Endothelial cell of umbilical vein (primary cell): ENCODE data around the gene MAK. TPM values are rescaled to one million over a fixed set of nuclear protein-coding genes. Genes with fewer than 3 reads are reported as not detected.
"Not testable (repeated sequence)": the region's sequence is repeated elsewhere in the genome, so short reads cannot be mapped to it uniquely, and the experiment has no call there.

Experiments
- BruUV-seq: library from RNA; stranded (reverse); fragments of 400-500 nt; replicated peaks from 2 replicates; lab custom pipeline; 2021; lab: Mats Ljungman, UMichigan
- CTCF ChIA-PET: fragments of 300-600, 350-600 bp; sonication (Branson Sonifier 250); formaldehyde crosslinking; loops from one replicate; lab custom pipeline; 2021; ENCODE audit warnings: antibody characterized with exemption, inconsistent platforms; lab: Charles Lee
- POLR2A ChIA-PET: fragments of 300-600, 350-600 bp; sonication (Branson Sonifier 250); formaldehyde crosslinking; loops from one replicate; lab custom pipeline; 2021; ENCODE audit warnings: antibody characterized with exemption, inconsistent platforms; lab: Charles Lee
- DNase-seq: peaks from one replicate; pipeline ENCODE4 v3.0.0-alpha.2; 2011; ENCODE audit warnings: low read depth, low spot score
- FAIRE-seq: peaks from 2 replicates; lab custom pipeline; 2011; peaks lifted over from hg19 to GRCh38; lab: Jason Lieb, UNC
- H2AFZ ChIP-seq: 2 replicates; pipeline ENCODE4 v1.6.0; 2012; ENCODE audit warnings: low read depth, low read length, control low read depth, inconsistent platforms
- H3K27ac ChIP-seq: 2 replicates; pipeline ENCODE4 v1.5.1; 2011; ENCODE audit warnings: low read depth, mild to moderate bottlenecking, control low read depth, low read length, moderate library complexity; ENCODE audit not compliant: insufficient read depth
- H3K27me3 ChIP-seq, 2 experiments: 2 replicates each; pipeline versions ENCODE4 v1.6.0 to v1.6.1; 2011; ENCODE audit warnings: low read length in 2 of 2, mixed read lengths in 1 of 2; ENCODE audit not compliant: control insufficient read depth in 2 of 2, insufficient read depth in 2 of 2
- H3K36me3 ChIP-seq, 2 experiments: 2 replicates in 1 of 2; 3 replicates in 1 of 2; pipeline ENCODE4 v1.5.1; 2011; ENCODE audit warnings: low read length in 2 of 2, mild to moderate bottlenecking in 1 of 2, moderate library complexity in 1 of 2; ENCODE audit not compliant: control insufficient read depth in 2 of 2, insufficient read depth in 2 of 2; ENCODE audit errors: extremely low read depth in 1 of 2
- H3K4me1 ChIP-seq: 3 replicates; pipeline ENCODE4 v1.5.1; 2011; ENCODE audit warnings: mild to moderate bottlenecking, low read length; ENCODE audit not compliant: control insufficient read depth, insufficient read depth; ENCODE audit errors: extremely low read depth
- H3K4me2 ChIP-seq: 2 replicates; pipeline ENCODE4 v1.6.1; 2011; ENCODE audit warnings: low read length, control low read depth, mixed read lengths; ENCODE audit not compliant: insufficient read depth
- H3K4me3 ChIP-seq, 3 experiments: fragments of 200-600 bp in 1 of 3; sonication (generic), shearing (Covaris generic) in 1 of 3; replicated peaks in 1 of 3; 2 replicates each; pipeline ENCODE4 v1.5.1; 2011 to 2016; ENCODE audit warnings: control low read depth in 3 of 3, low read length in 3 of 3, mild to moderate bottlenecking in 2 of 3, inconsistent platforms in 1 of 3, low read depth in 1 of 3, moderate library complexity in 1 of 3; ENCODE audit not compliant: insufficient read depth in 1 of 3
- H3K79me2 ChIP-seq: 2 replicates; pipeline ENCODE4 v1.6.0; 2012; ENCODE audit warnings: low read length, inconsistent platforms; ENCODE audit not compliant: control insufficient read depth, insufficient read depth
- H3K9ac ChIP-seq: replicated peaks from 2 replicates; pipeline ENCODE3; 2011; ENCODE audit warnings: low read length, control low read depth; ENCODE audit not compliant: insufficient read depth; ENCODE audit errors: extremely low read depth
- H3K9me1 ChIP-seq: replicated peaks from 3 replicates; pipeline ENCODE4 v1.6.0; 2011; ENCODE audit warnings: mild to moderate bottlenecking, low read length; ENCODE audit not compliant: control insufficient read depth, insufficient read depth; ENCODE audit errors: extremely low read depth
- H3K9me3 ChIP-seq: replicated peaks from 2 replicates; pipeline ENCODE4 v1.5.1; 2012; ENCODE audit warnings: low read length, inconsistent platforms; ENCODE audit not compliant: control insufficient read depth, insufficient read depth
- H4K20me1 ChIP-seq: replicated peaks from 2 replicates; pipeline ENCODE3; 2011; ENCODE audit warnings: mild to moderate bottlenecking, low read length; ENCODE audit not compliant: control insufficient read depth, insufficient read depth; ENCODE audit errors: extremely low read depth
- FOS ChIP-seq: IDR thresholded peaks from 2 replicates; pipeline ENCODE4 v1.6.1; 2011; ENCODE audit warnings: mild to moderate bottlenecking, low read length, moderate library complexity, borderline replicate concordance; ENCODE audit not compliant: insufficient read depth
- POLR2A ChIP-seq: IDR thresholded peaks from 2 replicates; pipeline ENCODE4 v1.6.1; 2012; ENCODE audit warnings: low read depth, mild to moderate bottlenecking, control low read depth, low read length
- dilution Hi-C: fragments of 300-500 bp; cut with MboI; formaldehyde crosslinking; loops from one replicate; pipeline ENCODE4 v1.15.0; 2019; ENCODE audit warnings: low sequenced_read_pairs; ENCODE audit not compliant: extremely low pct_ligation_motif_present
- intact Hi-C: fragments of 100-400 bp; cut with micrococcal nuclease; formaldehyde crosslinking; loops from one replicate; pipeline ENCODE4 v1.10.0; 2022
- polyA plus RNA-seq, 4 experiments: library from polyadenylated mRNA; depleted of rRNA in 3 of 4; stranded (reverse) in 3 of 4; unstranded in 1 of 4; fragments of >200 nt; gene quantifications; 2 replicates each; pipeline versions ENCODE4 v1.2.1 to v1.2.3, GENCODE V29; 2011 to 2012; ENCODE audit warnings: missing spikeins in 1 of 4
- total RNA-seq: library from RNA; stranded (reverse); gene quantifications from 2 replicates; pipeline ENCODE4 v1.2.3, GENCODE V29; 2021

The MAK gene
- total and polyA plus RNA-seq, 2 donors (not counting 3 experiments of a cell fraction or from before 2014, with no cell fraction given): not detected

DNA sequence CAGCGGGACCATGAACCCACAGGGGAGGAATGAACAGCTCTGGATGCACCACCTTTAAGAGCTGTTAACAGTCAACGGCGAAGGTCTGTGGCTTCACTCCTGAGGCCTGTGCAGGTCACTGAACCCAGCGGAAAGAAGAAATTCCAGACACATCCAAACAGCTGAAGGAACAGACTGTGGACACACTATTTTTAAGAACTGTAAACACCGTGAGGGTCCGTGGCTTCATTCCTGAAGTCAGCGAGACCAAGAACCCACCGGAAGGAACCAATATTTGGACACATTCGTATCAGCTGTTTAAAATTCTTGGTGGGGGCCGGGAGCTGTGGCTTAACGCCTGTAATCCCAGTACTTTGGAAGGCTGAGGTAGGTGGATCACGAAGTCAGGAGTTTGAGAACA is 96.1 kb downstream of the MAK start:
- intact Hi-C loops (no loop called here), dilution Hi-C loops (no loop called here)
- Histone ChIP-seq H3K36me3 (no peaks in the 10 kb centered on the region), H3K4me3 (no peak overlapping the region), H3K27ac (no peak overlapping the region), H3K79me2 (no peaks in the 10 kb centered on the region), H4K20me1 (no peaks in the 10 kb centered on the region), H3K4me2 (no peak overlapping the region), H3K4me1 (peaks cover 7% of the 10 kb centered on the region), H3K9me3 (no peaks in the 10 kb centered on the region), H3K9ac (no peak overlapping the region), H3K9me1 (no peaks in the 10 kb centered on the region), H3K27me3 (no peaks in the 10 kb centered on the region), H2AFZ (no peak overlapping the region)
- no peak for FAIRE-seq
- TF ChIP-seq FOS: no peak
- TF ChIP-seq POLR2A: no peak
- POLR2A ChIA-PET: no interaction called here
- CTCF ChIA-PET: interaction anchor here (1.2 to 1.8 kb wide), 2 partner anchors 15 to 17 kb away, joined by 4 read pairs; no protein-coding TSS in a partner anchor
- no TSS peak for BruUV-seq
- DNase-seq: no peak

DNA sequence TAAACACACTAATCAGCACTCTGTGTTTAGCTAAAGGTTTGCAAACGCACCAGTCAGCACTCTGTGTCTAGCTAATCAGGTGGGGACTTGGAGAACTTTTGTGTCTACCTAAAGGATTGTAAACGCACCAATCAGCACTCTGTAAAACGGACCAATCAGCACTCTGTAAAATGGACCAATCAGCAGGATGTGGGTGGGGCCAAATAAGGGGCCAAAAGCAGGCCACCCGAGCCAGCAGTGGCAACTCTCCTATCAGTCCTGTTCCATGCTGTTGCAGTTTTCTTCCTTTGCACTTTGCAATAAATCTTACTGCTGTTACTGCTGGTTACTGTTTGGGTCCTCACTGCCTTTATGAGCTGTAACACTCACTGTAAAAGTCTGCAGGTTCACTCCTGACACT is 96.7 kb downstream of the MAK start:
- H3K9me1 ChIP-seq, DNase-seq, BruUV-seq, POLR2A ChIA-PET, dilution Hi-C loops, H3K36me3 ChIP-seq, H3K4me1 ChIP-seq, H3K9ac ChIP-seq, FAIRE-seq, H3K4me3 ChIP-seq, H2AFZ ChIP-seq, H3K27me3 ChIP-seq, intact Hi-C loops, H3K79me2 ChIP-seq, H3K27ac ChIP-seq, H3K4me2 ChIP-seq, H3K9me3 ChIP-seq, H4K20me1 ChIP-seq: not testable (repeated sequence)
- CTCF ChIA-PET: interaction anchor here (0.7 kb wide), 1 partner anchor 74 kb away, joined by 3 read pairs; no protein-coding TSS in a partner anchor
